Lower leg skin (tissue), 3 donors: ENCODE data around the gene CD2.
"Not testable (repeated sequence)": the region's sequence is repeated elsewhere in the genome, so short reads cannot be mapped to it uniquely, and the experiment has no call there.

ENCODE experiments used
- POLR2A ChIP-seq, 2 donors: fragments of 450-650 bp; IDR thresholded peaks; one replicate each; pipeline ENCODE4 v1.6.1; 2016 to 2017; ENCODE audit warnings: antibody characterized with exemption in 2 of 2, mild to moderate bottlenecking in 1 of 2, moderate library complexity in 1 of 2
- TF ChIP-seq, protein P1 (sequence below), 3 donors: fragments of 450-650 bp; IDR thresholded peaks; one replicate each; pipeline ENCODE4 v1.5.1; 2016; ENCODE audit warnings: antibody characterized with exemption in 3 of 3, mild to moderate bottlenecking in 3 of 3, moderate library complexity in 2 of 3

DNA sequence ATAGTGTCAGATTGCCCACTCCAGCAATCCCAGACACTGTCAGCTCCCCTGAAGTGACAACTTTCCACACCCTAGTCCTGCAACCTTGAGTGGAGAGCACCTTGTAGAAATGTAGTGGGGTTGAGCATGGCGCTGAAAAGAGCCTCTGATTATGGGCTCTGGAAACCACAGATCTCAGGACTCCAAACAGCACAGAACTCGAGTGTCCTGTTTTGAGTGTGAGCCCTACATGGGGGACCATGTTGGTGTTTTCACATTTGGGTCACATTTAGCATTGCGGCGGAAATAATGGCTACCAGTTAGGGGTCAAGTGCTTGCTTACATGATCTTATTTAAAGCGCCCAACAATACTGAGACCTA is 4.2 kb downstream of the CD2 start:
- TF ChIP-seq, protein P1, sequence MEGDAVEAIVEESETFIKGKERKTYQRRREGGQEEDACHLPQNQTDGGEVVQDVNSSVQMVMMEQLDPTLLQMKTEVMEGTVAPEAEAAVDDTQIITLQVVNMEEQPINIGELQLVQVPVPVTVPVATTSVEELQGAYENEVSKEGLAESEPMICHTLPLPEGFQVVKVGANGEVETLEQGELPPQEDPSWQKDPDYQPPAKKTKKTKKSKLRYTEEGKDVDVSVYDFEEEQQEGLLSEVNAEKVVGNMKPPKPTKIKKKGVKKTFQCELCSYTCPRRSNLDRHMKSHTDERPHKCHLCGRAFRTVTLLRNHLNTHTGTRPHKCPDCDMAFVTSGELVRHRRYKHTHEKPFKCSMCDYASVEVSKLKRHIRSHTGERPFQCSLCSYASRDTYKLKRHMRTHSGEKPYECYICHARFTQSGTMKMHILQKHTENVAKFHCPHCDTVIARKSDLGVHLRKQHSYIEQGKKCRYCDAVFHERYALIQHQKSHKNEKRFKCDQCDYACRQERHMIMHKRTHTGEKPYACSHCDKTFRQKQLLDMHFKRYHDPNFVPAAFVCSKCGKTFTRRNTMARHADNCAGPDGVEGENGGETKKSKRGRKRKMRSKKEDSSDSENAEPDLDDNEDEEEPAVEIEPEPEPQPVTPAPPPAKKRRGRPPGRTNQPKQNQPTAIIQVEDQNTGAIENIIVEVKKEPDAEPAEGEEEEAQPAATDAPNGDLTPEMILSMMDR (IDR thresholded peaks at IDR 0.05) = not testable (repeated sequence)
- TF ChIP-seq POLR2A (IDR thresholded peaks at IDR 0.05) = not testable (repeated sequence)
